Naive thymus-derived CD4-positive, alpha-beta T cell (primary cell): Measurements from ENCODE around the gene EQTN. TPM values are rescaled to one million over a fixed set of nuclear protein-coding genes. Genes with fewer than 3 reads are reported as not detected.

ENCODE experiments used
- ATAC-seq: fragments of 150-1000 bp; cut with Tn5 transposase; 2 replicates; pipeline ENCODE4 v1.10.0; 2021; ENCODE audit warnings: mild to moderate bottlenecking, moderate library complexity
- CTCF ChIA-PET: fragments of 350-600 bp; sonication (Branson Sonifier 250); formaldehyde crosslinking; loops from one replicate; lab custom pipeline; 2021; ENCODE audit warnings: antibody characterized with exemption; lab: Charles Lee
- POLR2A ChIA-PET: fragments of 350-600 bp; sonication (Branson Sonifier 250); formaldehyde crosslinking; loops from one replicate; lab custom pipeline; 2021; ENCODE audit warnings: antibody characterized with exemption, inconsistent platforms; lab: Charles Lee
- DNase-seq, 9 donors: peaks; one replicate each; pipeline versions ENCODE4 v3.0.0 to v3.0.0-alpha.2; 2020 to 2022; ENCODE audit warnings: mixed read lengths in 1 of 9
- H3K27ac ChIP-seq: one replicate; pipeline ENCODE4 v1.7.0; 2013; ENCODE audit warnings: mild to moderate bottlenecking, low read depth, low read length, moderate library complexity
- H3K27me3 ChIP-seq, 2 donors: one replicate each; pipeline ENCODE4 v1.7.0; 2013; ENCODE audit warnings: low read length in 2 of 2, mild to moderate bottlenecking in 2 of 2, moderate library complexity in 2 of 2; ENCODE audit not compliant: control insufficient read depth in 2 of 2, insufficient read depth in 2 of 2
- H3K36me3 ChIP-seq, 3 experiments: 1 replicate in 2 of 3; 2 replicates in 1 of 3; pipeline ENCODE4 v1.7.0; 2013; ENCODE audit warnings: low read length in 3 of 3, mild to moderate bottlenecking in 3 of 3, moderate library complexity in 1 of 3; ENCODE audit not compliant: insufficient read depth in 3 of 3, control insufficient read depth in 2 of 3
- H3K4me1 ChIP-seq, 2 donors: one replicate each; pipeline ENCODE4 v1.7.0; 2013; ENCODE audit warnings: low read length in 2 of 2, mild to moderate bottlenecking in 2 of 2, moderate library complexity in 1 of 2; ENCODE audit not compliant: control insufficient read depth in 2 of 2, insufficient read depth in 2 of 2
- H3K4me3 ChIP-seq: 2 replicates; pipeline ENCODE4 v1.7.0; 2013; ENCODE audit warnings: mild to moderate bottlenecking, low read length
- H3K9me3 ChIP-seq, 3 experiments: 1 replicate in 2 of 3; 2 replicates in 1 of 3; pipeline ENCODE4 v1.7.0; 2013; ENCODE audit warnings: low read length in 3 of 3; ENCODE audit not compliant: control insufficient read depth in 2 of 3
- H3K27ac Mint-ChIP-seq, 9 donors: one replicate each; pipeline ENCODE4 v1.8.0; 2020 to 2022; ENCODE audit warnings: mixed read lengths in 9 of 9, mild to moderate bottlenecking in 8 of 9, moderate library complexity in 5 of 9, inconsistent platforms in 2 of 9
- H3K27me3 Mint-ChIP-seq, 5 donors: one replicate each; pipeline ENCODE4 v1.8.0; 2021 to 2022; ENCODE audit warnings: mixed read lengths in 5 of 5, mild to moderate bottlenecking in 1 of 5
- H3K36me3 Mint-ChIP-seq, 5 donors: one replicate each; pipeline ENCODE4 v1.8.0; 2020 to 2022; ENCODE audit warnings: mixed read lengths in 5 of 5, mild to moderate bottlenecking in 3 of 5, inconsistent platforms in 1 of 5
- H3K4me1 Mint-ChIP-seq, 7 donors: one replicate each; pipeline ENCODE4 v1.8.0; 2020 to 2022; ENCODE audit warnings: mixed read lengths in 7 of 7, mild to moderate bottlenecking in 3 of 7, inconsistent platforms in 1 of 7
- H3K4me3 Mint-ChIP-seq, 10 donors: one replicate each; pipeline ENCODE4 v1.8.0; 2020 to 2022; ENCODE audit warnings: mild to moderate bottlenecking in 10 of 10, mixed read lengths in 10 of 10, moderate library complexity in 6 of 10, inconsistent platforms in 2 of 10
- H3K9me3 Mint-ChIP-seq, 11 donors: one replicate each; pipeline ENCODE4 v1.8.0; 2020 to 2022; ENCODE audit warnings: mixed read lengths in 11 of 11, mild to moderate bottlenecking in 4 of 11, inconsistent platforms in 1 of 11, moderate library complexity in 1 of 11
- intact Hi-C, 2 donors: fragments of 100-400 bp; cut with micrococcal nuclease; formaldehyde crosslinking; loops; one replicate each; pipeline ENCODE4 v1.15.1; 2023
- polyA plus RNA-seq, 2 donors: library from polyadenylated mRNA; unstranded; fragments of 300-500 nt; fragmentation: Illumina TruSeq; gene quantifications; one replicate each; pipeline ENCODE4 v1.2.3, GENCODE V29; 2021
- total RNA-seq, 6 experiments: library from RNA in 5 of 6; stranded (reverse) in 5 of 6; gene quantifications; 1 replicate in 5 of 6; 2 replicates in 1 of 6; pipeline ENCODE4 v1.2.3 and lab custom pipeline; 2021 to 2026

EQTN gene
- total and polyA plus RNA-seq, 7 experiments from 2014 or later = not detected

- no peak for DNase-seq
- no peak overlapping the region for H3K4me3 Mint-ChIP-seq
- no peak overlapping the region for H3K27ac ChIP-seq
- intact Hi-C loops = loop anchor here in 1 of 2 donors (10.0 kb wide), 1 partner anchor 386 kb away; no protein-coding TSS in a partner anchor
- H3K9me3 ChIP-seq = no peaks in the 10 kb centered on the region
- H3K4me3 ChIP-seq = no peak overlapping the region
- H3K9me3 Mint-ChIP-seq = peaks cover 0 to 4% (median 0%) of the 10 kb centered on the region in 11 donors
- H3K4me1 ChIP-seq = no peaks in the 10 kb centered on the region
- ATAC-seq = no peak
- H3K36me3 Mint-ChIP-seq = no peaks in the 10 kb centered on the region
- ChIA-PET POLR2A (no interaction called here), CTCF (no interaction called here)
- H3K4me1 Mint-ChIP-seq = peaks cover 0 to 9% (median 0%) of the 10 kb centered on the region in 7 donors
- H3K27me3 Mint-ChIP-seq = no peaks in the 10 kb centered on the region
- no peak overlapping the region for H3K27ac Mint-ChIP-seq
- H3K36me3 ChIP-seq = no peaks in the 10 kb centered on the region
- H3K27me3 ChIP-seq = no peaks in the 10 kb centered on the region
Observed at GRCh38 chr9:27338527-27338903, 41.6 kb upstream of the EQTN start.

GRCh38 chr9:27337833-27338526 is 41.0 kb upstream of the EQTN start:
- peaks cover 0 to 4% (median 0%) of the 10 kb centered on the region in 11 donors for H3K9me3 Mint-ChIP-seq
- Histone ChIP-seq H3K4me1 (no peaks in the 10 kb centered on the region), H3K36me3 (no peaks in the 10 kb centered on the region), H3K4me3 (no peak overlapping the region), H3K27me3 (no peaks in the 10 kb centered on the region), H3K9me3 (no peaks in the 10 kb centered on the region), H3K27ac (no peak overlapping the region)
- ChIA-PET POLR2A (no interaction called here), CTCF (no interaction called here)
- peak overlapping the region in 1 of 9 donors; percentile 59 for H3K27ac Mint-ChIP-seq
- intact Hi-C loops = loop anchor here in 1 of 2 donors (10.0 kb wide), 1 partner anchor 387 kb away; no protein-coding TSS in a partner anchor
- no peak for DNase-seq
- no peaks in the 10 kb centered on the region for H3K36me3 Mint-ChIP-seq
- H3K27me3 Mint-ChIP-seq = no peaks in the 10 kb centered on the region
- H3K4me1 Mint-ChIP-seq = peaks cover 0 to 12% (median 0%) of the 10 kb centered on the region in 7 donors
- no peak for ATAC-seq
- H3K4me3 Mint-ChIP-seq = no peak overlapping the region

GRCh38 chr9:27337236-27337635 is 40.3 kb upstream of the EQTN start:
- CTCF ChIA-PET = no interaction called here
- ATAC-seq = no peak
- H3K9me3 Mint-ChIP-seq = peaks cover 0 to 4% (median 0%) of the 10 kb centered on the region in 11 donors
- intact Hi-C loops = loop anchor here in 1 of 2 donors (10.0 kb wide), 1 partner anchor 388 kb away; no protein-coding TSS in a partner anchor
- no peak overlapping the region for H3K27ac Mint-ChIP-seq
- no peaks in the 10 kb centered on the region for H3K9me3 ChIP-seq
- H3K4me1 ChIP-seq = no peaks in the 10 kb centered on the region
- POLR2A ChIA-PET = no interaction called here
- H3K36me3 ChIP-seq = no peaks in the 10 kb centered on the region
- H3K4me3 Mint-ChIP-seq = no peak overlapping the region
- H3K27me3 ChIP-seq = no peaks in the 10 kb centered on the region
- H3K36me3 Mint-ChIP-seq = no peaks in the 10 kb centered on the region
- H3K27me3 Mint-ChIP-seq = no peaks in the 10 kb centered on the region
- H3K4me3 ChIP-seq = no peak overlapping the region
- no peak overlapping the region for H3K27ac ChIP-seq
- DNase-seq = no peak
- H3K4me1 Mint-ChIP-seq = peaks cover 0 to 12% (median 0%) of the 10 kb centered on the region in 7 donors

- no peaks in the 10 kb centered on the region for H3K27me3 Mint-ChIP-seq
- H3K4me1 Mint-ChIP-seq = peaks cover 0 to 12% (median 0%) of the 10 kb centered on the region in 7 donors
- Histone ChIP-seq H3K4me1 (no peaks in the 10 kb centered on the region), H3K27ac (no peak overlapping the region), H3K27me3 (no peaks in the 10 kb centered on the region), H3K9me3 (no peaks in the 10 kb centered on the region), H3K36me3 (no peaks in the 10 kb centered on the region), H3K4me3 (no peak overlapping the region)
- ChIA-PET POLR2A (no interaction called here), CTCF (no interaction called here)
- intact Hi-C loops = loop anchor here in 1 of 2 donors (10.0 kb wide), 1 partner anchor 388 kb away; no protein-coding TSS in a partner anchor
- peaks cover 0 to 4% (median 0%) of the 10 kb centered on the region in 11 donors for H3K9me3 Mint-ChIP-seq
- no peak overlapping the region for H3K4me3 Mint-ChIP-seq
- no peaks in the 10 kb centered on the region for H3K36me3 Mint-ChIP-seq
- H3K27ac Mint-ChIP-seq = no peak overlapping the region
- ATAC-seq = no peak
- DNase-seq = no peak
Observed at GRCh38 chr9:27336829-27337228, 39.9 kb upstream of the EQTN start.

GRCh38 chr9:27336126-27336525 is 39.2 kb upstream of the EQTN start:
- intact Hi-C loops = loop anchor here in 1 of 2 donors (10.0 kb wide), 1 partner anchor 389 kb away; no protein-coding TSS in a partner anchor
- Mint-ChIP-seq H3K9me3 (no peaks in the 10 kb centered on the region), H3K36me3 (no peaks in the 10 kb centered on the region), H3K4me1 (peaks cover 0 to 12% (median 0%) of the 10 kb centered on the region in 7 donors), H3K4me3 (no peak overlapping the region), H3K27ac (no peak overlapping the region), H3K27me3 (peaks cover 0 to 4% (median 0%) of the 10 kb centered on the region in 5 donors)
- H3K4me1 ChIP-seq = no peaks in the 10 kb centered on the region
- no peak for ATAC-seq
- ChIA-PET CTCF (no interaction called here), POLR2A (no interaction called here)
- H3K36me3 ChIP-seq = no peaks in the 10 kb centered on the region
- no peak for DNase-seq
- no peak overlapping the region for H3K4me3 ChIP-seq
- no peaks in the 10 kb centered on the region for H3K27me3 ChIP-seq
- H3K27ac ChIP-seq = no peak overlapping the region
- no peaks in the 10 kb centered on the region for H3K9me3 ChIP-seq

- Histone ChIP-seq H3K9me3 (no peaks in the 10 kb centered on the region), H3K4me3 (no peak overlapping the region), H3K4me1 (no peaks in the 10 kb centered on the region), H3K27ac (no peak overlapping the region), H3K27me3 (no peaks in the 10 kb centered on the region), H3K36me3 (no peaks in the 10 kb centered on the region)
- H3K4me3 Mint-ChIP-seq = no peak overlapping the region
- ChIA-PET CTCF (interaction anchor here (1.0 kb wide), 1 partner anchor 197 kb away, joined by 4 read pairs; no protein-coding TSS in a partner anchor), POLR2A (no interaction called here)
- no peak overlapping the region for H3K27ac Mint-ChIP-seq
- H3K9me3 Mint-ChIP-seq = no peaks in the 10 kb centered on the region
- DNase-seq = no peak
- peaks cover 0 to 4% (median 0%) of the 10 kb centered on the region in 5 donors for H3K27me3 Mint-ChIP-seq
- intact Hi-C loops = loop anchor here in 1 of 2 donors (10.0 kb wide), 1 partner anchor 390 kb away; no protein-coding TSS in a partner anchor
- no peaks in the 10 kb centered on the region for H3K36me3 Mint-ChIP-seq
- peaks cover 0 to 12% (median 0%) of the 10 kb centered on the region in 7 donors for H3K4me1 Mint-ChIP-seq
- peak; percentile 75 for ATAC-seq
Observed at GRCh38 chr9:27335075-27335474, 38.1 kb upstream of the EQTN start.
